NCI-H345 treated with DMSO at 0.1 percent for 48 hours (cell line): ENCODE measurements around the gene VTI1A.
"Not testable (repeated sequence)": the region's sequence is repeated elsewhere in the genome, so short reads cannot be mapped to it uniquely, and the experiment has no call there.

ENCODE experiments used
- DNase-seq: peaks from one replicate; lab custom pipeline; 2025; ENCODE audit not compliant: unreplicated experiment; lab: John Stamatoyannopoulos, UW

The VTI1A gene

DNA sequence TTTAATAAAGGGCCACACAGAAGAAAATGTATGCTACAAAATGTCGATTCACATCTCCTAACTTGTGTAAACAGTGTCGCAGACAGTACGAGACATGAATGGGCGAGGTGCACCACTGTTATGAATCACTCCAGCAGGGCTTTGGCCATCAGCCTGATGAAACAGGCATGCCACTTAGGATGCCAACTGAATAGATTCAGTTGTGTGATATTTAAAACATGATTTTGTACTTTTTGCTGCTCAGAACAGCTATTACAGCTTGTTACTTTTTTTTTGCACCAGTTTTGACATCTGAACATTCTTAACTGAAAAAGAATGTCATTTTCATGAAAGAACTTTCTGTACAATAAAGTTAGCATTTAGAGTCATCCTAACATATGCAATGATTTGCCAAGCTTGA, 138.1 kb downstream of the VTI1A start:
- no peak for DNase-seq

DNA sequence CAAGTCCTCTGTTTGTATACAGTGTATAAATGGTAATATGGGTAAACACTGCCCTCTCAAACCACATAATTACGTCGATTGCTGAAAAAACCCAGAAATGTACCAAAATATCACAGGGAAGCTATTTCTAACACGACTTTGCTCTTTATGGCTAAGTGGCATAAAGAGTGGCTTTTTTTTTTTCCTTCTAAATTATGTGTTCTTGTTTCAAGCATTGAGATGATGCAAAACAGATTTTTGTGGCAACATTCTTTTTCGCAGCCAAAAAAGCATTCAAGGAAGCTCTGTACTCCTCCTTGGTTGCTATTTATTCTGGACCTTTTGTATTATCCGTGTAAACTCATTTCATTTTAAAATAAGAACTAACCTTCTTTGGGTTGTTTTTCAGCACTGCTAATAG, 138.9 kb downstream of the VTI1A start:
- no peak for DNase-seq

DNA sequence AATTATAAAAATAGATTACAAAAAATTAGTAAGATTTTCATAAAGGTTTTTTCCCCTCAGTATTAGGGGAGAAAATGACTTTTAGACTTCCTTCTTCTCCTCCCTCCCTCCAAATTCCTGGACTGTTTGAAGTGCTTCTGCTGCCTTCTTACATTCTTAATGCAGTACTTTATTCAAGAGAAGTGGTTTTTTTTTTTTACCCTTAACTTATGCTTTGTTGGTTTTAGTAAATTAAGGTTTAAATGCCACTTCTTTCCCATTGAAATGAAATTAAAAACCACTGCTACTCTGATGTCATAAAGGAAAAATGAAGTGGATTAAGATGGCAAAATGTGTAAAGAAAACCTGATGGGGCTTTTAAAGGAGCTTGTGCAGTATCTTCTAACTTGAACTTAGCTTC, 140.7 kb downstream of the VTI1A start:
- no peak for DNase-seq

DNA sequence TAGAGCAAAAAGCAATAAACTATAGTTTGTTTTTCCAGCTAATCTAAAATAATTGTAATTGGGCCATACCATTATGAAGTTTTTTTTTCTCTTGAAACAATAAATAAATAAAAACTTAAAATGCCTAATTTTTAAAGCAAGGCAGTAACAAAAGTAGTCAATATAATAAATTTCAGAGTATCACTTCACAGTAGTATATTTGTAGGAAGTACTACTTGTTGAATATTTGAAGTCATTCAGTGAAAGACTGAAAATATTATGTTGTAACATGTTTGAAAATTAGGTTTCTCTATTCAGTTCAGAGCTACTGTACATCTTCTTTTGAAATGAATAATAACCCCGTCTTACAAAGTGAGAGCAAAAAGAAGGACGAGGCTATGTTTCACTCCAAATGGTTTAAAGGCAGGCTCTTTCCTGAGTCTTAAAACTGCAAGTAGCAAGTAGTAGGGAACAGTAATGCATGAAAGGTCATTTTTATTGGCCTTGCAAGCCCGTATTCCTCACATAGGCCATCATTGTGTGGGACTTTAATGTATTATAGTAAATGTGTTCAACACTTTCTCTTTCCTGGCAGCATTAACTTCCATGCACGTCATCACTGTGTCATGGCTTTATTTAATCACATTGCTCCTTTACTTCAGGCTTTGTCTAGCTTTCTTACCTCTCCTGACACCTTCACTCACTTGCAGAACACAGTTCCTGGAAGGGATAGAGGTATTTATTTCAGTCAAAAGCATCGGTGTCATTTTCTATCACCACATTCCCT, 141.4 kb downstream of the VTI1A start:
- DNase-seq, result no peak

DNA sequence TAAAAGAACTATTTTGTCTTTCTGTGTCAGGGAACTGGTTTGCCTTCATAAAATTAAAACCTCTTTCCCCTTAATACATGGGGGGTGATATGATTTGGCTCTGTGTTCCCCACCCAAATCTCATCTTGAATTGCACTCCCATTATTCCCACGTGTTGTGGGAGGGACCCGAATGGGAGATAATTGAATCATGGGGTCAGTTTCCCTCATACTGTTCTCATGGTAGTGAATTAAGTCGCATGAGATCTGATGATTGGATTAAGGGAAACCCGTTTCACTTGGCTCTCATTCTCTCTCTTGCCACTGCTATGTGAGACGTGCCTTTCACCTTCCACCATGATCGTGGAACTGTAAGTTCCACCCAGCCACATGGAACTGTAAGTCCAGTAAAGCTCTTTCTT, 142.1 kb downstream of the VTI1A start:
- DNase-seq, result no peak

DNA sequence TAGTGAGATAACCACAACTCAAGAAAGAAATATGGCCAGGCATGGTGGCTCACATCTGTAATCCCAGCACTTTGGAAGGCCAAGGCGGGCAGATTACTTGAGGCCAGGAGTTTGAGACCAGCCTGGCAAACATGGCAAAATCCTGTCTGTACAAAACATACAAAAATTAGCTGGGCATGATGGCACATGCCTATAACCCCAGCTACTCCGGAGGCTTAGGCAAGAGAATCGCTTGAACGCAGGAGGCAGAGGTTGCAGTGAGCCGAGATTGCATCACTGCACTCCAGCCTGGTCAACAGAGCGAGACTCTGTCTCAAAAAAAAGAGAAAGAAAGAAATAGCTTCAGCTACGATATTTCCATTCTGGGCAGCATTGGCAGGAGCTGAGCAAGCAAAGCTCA, 143.8 kb downstream of the VTI1A start:
- DNase-seq, result not testable (repeated sequence)

DNA sequence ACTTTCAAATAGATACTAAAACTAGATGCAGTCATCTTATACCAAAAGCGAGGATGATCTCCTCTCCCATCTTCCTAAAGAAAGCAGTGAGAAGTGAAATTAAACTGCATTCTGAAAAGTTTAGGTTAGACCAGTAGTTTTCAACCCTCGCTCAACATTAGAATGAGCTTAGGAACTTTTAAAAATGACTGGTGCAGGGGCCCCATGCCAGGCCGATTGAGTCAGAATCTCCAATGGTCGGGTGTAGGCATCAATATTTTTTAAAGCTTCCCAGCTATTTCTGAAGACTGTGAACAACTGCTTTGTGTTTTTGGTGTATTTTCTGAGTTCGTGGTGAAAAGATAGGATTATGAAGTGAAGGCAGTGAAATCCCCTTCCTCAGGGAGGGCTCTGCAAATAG, 146.0 kb downstream of the VTI1A start:
- no peak for DNase-seq

DNA sequence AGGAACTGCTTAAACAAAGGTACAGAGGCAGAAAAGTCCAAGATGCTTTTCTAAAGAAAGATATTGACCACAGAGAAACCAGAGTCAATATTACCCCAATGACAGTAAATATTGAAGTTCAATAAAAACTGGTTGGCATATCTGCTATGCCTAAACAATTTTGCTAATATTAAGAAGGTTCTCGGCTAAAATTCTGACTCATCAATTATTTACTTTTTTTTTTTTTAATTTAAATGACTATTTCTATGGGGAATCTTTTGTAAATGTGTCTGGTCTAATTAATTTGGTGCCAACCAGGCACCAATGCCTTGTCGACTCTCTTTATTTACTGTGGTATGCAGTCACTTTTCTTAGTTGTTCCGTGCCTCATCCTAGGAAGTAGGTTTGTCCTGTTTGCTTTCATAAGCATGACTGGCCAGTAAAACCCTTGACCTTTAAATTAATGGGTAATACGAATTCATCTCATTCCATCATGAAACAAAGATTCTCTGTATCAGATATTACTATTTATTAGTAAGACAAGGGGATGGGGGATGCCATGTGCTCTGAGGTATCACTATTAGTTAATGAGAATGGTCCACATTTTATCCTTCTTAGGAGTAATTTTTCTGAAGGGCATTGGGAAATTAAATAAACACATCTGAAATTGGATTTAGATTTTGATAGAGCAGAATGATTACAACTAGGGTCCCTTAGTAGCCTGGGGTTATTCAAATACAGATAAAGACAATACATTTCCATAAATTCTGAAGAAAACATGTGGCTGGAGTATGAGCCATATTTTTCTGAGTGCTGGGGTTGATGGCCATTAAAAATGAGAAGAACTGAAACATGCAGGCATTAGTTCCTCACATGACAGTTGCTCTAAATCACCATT, 154.4 kb downstream of the VTI1A start:
- DNase-seq, result no peak

DNA sequence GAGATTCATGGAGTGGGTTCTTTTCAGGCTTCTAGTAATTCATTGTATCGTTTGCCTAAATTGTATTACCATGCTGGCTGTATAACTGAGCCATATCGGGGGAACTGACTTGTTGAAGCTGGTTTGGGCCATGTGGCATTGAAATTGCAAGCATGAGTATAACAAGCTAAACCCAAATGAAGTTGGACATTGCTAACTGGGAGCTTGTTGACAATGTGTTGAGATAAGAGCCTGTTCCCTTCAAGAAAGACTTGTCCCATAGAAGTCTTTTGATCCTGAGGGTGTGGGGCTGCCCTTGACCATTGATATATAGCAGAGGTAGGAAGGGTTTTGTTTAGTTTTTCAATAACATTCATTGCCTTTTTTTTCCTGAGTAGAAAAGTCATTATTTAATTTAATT, 156.0 kb downstream of the VTI1A start:
- DNase-seq, result no peak

DNA sequence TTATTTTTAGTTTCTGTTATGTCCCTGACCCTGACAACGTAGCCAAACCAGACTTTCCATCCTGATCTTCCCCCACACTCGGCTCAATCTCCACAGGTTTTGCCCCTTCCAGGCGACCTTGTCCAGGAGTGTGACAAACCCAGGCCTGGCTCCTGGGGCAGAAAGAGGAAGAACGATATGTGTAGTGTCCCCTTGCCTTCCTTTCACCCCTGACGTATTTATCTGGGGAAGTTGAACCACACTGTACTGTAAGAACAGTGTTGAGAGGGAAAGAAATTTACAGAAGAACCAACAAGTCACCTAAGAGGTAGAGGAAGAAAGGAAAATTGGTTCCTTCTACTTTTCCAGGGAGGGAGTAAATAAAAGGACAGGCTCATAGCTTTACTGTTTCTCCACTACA, 158.0 kb downstream of the VTI1A start:
- DNase-seq, result no peak

DNA sequence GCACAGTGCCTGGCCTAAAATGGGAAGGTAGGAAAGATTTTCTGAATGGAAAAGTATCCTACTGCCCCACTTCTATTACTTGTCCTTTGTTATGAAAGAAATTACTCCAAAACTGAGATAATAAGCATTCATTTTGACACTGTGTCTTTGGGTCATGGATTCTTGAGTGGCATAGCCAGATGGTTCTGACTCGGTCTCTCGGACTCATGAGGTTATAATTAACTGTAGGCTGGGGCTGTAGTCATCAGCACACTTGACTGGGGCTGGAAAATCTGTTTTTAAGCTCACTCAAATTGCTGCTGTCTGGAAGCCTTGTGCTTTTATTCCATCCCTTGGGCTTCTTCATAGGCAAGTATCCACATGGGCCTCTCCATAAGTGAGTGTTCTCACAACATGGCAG, 160.5 kb downstream of the VTI1A start:
- DNase-seq, result no peak

DNA sequence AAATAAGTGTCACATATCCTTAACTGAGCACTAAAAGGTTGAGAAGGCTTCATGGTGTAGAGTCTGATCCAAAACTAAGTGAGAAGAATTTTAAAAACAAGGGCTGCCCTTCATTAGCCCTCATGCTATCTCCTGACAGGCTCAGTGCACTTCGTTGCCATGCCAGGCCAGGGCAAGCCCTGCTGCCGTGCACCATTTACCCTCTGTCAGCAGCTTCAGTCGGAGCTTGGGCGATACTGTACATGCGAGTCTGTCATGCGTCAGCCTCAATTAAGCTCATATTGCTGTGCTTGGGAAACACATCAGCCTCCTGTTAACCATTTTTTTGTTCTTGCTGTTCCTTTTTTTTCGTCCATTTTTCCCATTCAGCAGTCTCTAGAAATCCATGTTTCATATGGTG, 166.6 kb downstream of the VTI1A start:
- no peak for DNase-seq

DNA sequence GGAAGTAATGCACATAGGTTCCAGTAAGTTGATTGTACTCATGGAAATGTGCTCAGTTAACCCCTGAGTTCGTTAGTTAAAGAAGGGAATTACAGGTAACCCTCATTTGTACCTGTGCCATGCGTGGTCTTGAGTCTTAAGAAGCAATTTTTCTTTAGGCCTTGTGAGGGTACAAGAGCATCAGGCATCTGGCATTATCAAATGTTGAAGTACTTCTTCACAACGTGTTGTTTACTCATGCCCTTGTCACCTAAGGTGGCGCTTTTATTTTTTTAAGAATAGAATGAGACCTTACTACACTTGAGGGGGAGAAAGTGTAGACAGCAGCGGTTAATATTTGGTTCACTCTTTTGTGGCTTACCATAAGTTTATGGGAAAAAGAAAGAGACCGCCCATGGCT, 167.1 kb downstream of the VTI1A start:
- DNase-seq, result no peak

DNA sequence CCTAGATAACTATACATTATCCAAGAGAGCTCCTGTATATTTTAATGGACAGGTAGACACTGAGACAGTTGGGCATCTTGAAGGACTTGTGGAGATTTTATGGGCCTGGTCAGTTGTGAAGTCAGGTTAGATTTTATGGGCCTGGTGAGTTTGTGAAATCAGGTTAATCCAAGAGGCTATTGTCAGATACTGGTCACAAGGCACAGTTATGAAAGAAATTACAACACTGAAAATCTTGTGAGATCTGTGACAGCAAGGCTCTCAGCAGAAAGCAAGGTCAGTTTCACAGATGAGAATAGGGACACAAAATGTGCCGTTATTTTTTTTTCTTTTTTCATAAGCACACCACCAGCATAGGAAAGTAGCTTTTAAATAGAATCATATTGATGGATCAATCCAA, 167.6 kb downstream of the VTI1A start:
- DNase-seq, result no peak

DNA sequence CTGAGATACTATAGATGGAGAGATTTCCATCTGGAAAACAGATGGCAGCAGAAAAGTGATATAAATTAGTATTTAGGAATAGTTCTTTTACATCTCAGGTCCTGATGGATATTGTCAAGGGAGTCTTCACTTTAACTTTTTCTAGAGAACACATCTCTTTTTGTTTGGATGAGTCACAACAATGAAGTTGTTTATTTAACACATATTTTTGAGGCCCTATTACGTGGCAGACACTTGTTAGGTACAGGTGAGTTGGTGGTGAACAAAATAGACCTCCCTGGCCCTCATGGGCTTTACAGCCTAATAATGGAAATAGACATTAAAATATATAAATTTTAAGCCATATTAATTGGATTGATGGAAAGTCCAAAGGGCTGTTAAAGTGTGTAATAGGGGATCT, 168.3 kb downstream of the VTI1A start:
- DNase-seq, result no peak

DNA sequence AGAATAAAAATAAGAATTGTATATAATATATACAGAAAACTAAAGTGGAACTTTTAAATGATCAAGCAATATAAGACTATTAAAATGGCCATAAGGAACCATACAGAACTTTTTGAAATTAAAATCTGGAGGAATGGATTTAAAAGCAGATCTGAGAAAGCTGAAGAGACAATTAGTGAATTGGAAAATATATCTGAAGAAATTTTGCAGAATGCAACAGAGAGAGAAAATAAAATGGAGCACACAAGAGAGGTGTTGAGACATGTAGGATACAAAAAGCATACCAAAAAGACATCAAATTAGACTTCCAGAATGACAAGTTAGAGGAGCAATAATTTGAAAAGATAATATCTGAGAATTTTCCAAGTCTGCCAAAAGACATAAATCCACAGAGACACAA, 169.6 kb downstream of the VTI1A start:
- no peak for DNase-seq

DNA sequence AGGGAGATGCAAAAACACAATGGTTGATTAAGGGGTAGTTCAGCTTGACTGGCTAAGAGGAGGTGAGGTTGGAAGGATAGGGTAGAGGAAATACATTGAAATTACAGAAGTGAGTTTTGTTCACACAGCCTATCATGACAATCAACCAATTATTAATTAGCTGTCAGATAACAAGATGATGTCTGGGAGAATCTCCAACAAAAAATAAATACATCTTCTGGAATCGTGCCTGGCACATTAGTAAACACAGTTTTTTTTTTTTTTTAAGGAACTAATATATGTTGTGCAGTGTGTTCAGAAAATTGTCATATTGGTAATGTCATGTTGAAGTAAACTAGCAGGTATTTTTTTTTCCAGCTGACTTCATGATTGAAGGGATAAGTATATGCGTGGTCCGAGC, 171.8 kb downstream of the VTI1A start:
- DNase-seq, result no peak

DNA sequence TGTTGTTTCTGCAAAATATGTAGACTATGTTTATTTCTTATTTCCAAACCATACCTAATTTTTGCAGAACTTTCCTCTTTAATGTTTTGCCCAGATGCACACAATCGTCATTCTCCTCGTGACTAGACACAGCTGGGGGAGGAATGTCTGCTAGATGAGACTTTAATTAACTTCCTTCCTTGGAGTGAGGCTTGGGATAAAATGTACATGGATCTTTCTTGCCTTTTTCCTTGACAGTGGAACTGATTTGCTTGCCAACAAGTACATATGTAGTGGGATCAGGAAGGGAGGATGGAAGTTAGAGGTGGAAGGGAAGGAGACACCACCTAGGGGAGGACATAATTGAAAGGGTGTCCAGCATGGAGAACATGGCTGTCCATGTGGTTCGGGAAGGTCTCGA, 172.5 kb downstream of the VTI1A start:
- DNase-seq, result no peak

DNA sequence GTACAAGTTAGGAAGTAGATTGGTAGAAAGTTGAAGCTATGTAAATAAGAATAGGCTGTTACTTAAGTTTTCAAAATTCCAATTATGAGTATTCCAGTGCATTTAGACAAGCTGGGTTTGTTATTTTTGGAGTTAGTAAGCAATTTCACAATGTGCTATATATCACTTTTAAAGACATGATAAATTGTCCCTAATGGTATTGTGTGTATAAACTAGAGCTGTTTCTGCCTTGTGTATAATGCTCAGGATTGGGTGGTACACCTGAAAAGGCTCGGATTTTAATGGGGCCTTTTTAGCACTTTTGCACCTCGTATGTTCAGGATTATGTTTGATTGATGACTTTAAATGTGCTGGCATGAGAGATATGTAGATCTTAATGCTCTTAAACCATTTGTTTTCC, 175.8 kb downstream of the VTI1A start:
- DNase-seq, result no peak

DNA sequence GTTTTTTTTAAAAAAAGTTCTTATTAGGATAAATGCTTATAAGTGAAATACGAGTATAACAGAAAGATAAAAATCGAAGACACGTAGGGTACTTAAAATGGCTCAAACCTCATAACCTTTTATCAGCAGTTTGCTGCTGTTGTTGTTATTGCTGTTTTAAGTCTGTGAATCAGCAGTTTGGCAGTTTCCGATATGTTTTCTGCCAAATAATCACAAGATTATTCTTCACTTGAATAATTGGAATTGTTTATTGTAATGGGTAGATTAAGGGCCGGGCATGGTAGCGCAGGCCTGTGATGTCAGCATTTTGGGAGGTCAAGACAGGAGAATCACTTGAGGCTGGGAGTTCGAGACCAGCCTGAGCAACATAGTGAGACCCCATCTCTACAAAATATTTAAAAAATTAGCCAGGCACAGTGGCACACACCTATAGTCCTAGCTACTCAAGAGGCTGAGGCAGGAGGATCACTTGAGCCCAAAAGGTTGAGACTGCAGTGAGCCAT, 177.6 kb downstream of the VTI1A start:
- DNase-seq, result no peak

DNA sequence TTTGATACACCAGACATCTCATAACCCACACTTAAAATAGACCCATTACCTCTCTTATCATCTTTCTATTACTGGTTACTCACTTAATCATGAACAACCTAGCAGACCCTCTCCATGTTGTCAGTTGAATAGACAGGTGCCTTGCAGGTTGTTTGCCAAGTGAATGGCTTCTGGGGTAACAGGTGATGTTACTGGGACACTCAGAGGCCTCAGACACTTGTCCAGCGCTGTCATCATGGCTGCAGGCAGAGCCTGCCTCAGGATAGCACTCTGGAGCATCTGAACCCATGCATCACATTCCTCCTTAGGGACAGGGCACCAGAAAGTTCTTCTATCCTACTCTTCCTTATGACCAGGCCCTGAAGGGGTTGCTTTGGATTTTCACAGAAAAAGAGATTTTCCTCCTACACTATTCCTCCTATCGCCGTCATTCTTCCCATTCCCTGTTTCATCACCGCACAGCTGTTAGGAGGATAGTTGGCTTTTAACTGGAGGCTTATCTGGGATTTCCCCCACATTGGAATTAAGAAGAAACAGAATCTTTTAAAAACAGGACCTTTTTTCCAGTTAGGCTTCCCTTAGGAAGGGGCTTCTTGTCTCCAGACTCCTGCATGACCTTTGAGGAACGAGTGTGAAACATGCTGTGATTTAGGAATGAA, 182.1 kb downstream of the VTI1A start:
- DNase-seq, result no peak
